Peyer's patch (tissue), 4 donors: Measurements from ENCODE around the gene MRPS5. TPM values are rescaled to one million over a fixed set of nuclear protein-coding genes. Genes with fewer than 3 reads are reported as not detected.

Experiments
- DNase-seq, 3 donors: peaks; one replicate each; pipeline ENCODE4 v3.0.0-alpha.2; 2017 to 2019
- H3K27ac ChIP-seq, 4 donors: fragments of 200-600 bp; sonication (generic); one replicate each; pipeline ENCODE4 v1.5.1; 2016 to 2019
- H3K27me3 ChIP-seq, 2 donors: fragments of 200-600 bp; sonication (generic); one replicate each; pipeline ENCODE4 v1.5.1; 2019
- H3K36me3 ChIP-seq, 3 donors: fragments of 200-600 bp; sonication (generic); one replicate each; pipeline ENCODE4 v1.5.1; 2016 to 2019
- H3K4me1 ChIP-seq, 4 donors: fragments of 200-600 bp; sonication (generic); one replicate each; pipeline ENCODE4 v1.5.1; 2016 to 2019
- H3K4me3 ChIP-seq, 4 donors: fragments of 200-600 bp; sonication (generic); 1 replicate in 3 of 4; 2 replicates in 1 of 4; pipeline ENCODE4 v1.5.1; 2016 to 2019; ENCODE audit warnings: mild to moderate bottlenecking in 1 of 4
- H3K9me3 ChIP-seq, 4 donors: fragments of 200-600 bp; sonication (generic); one replicate each; pipeline ENCODE4 v1.5.1; 2016 to 2019; ENCODE audit warnings: mild to moderate bottlenecking in 1 of 4
- POLR2A ChIP-seq, 2 donors: fragments of 450-650 bp; IDR thresholded peaks; one replicate each; pipeline ENCODE4 v1.5.1; 2017; ENCODE audit warnings: antibody characterized with exemption in 2 of 2, mild to moderate bottlenecking in 2 of 2, moderate library complexity in 2 of 2
- total RNA-seq, 4 donors: library from RNA; depleted of rRNA; stranded (reverse); fragments of >200 nt; gene quantifications; one replicate each; pipeline ENCODE4 v1.1.0, GENCODE V29; 2016
- TF ChIP-seq, protein P1 (sequence below), 6 experiments: fragments of 450-650 bp in 4 of 6; fragments of 200-600 bp in 2 of 6; sonication (generic) in 1 of 6; IDR thresholded peaks; one replicate each; pipeline ENCODE4 v1.5.1; 2017 to 2019; ENCODE audit warnings: antibody characterized with exemption in 6 of 6, mild to moderate bottlenecking in 3 of 6, moderate library complexity in 1 of 6

MRPS5 gene
- total RNA-seq, 4 donors from 2014 or later: 52.0 to 87.3 (median 66.2) TPM

DNA sequence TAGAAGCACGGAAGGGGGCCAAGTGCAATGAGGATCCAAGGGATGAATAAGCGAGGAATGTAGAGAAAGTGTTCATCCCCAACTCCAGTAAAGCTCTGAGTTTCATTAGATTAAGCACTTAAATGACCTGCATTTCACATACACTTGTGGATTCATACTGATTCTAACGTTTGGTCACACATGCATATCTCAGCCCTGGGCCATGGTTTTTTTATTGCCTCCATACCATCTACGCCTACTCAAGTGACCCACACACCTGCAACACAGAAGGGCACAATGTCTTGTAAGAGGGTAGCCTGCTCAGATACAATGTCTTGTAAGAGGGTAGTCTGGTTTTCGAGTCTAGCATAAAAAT is 566 bp upstream of the MRPS5 start:
- Histone ChIP-seq H3K9me3 (no peaks in the 10 kb centered on the region), H3K27ac (peak overlapping the region; percentile 91 to 95 (median 94)), H3K4me1 (peaks cover 0 to 32% (median 0%) of the 10 kb centered on the region in 4 donors), H3K36me3 (no peaks in the 10 kb centered on the region), H3K27me3 (no peaks in the 10 kb centered on the region), H3K4me3 (peak overlapping the region; percentile 91 to 97 (median 95))
- TF ChIP-seq POLR2A (IDR thresholded peaks at IDR 0.05): no peak
- TF ChIP-seq, protein P1, sequence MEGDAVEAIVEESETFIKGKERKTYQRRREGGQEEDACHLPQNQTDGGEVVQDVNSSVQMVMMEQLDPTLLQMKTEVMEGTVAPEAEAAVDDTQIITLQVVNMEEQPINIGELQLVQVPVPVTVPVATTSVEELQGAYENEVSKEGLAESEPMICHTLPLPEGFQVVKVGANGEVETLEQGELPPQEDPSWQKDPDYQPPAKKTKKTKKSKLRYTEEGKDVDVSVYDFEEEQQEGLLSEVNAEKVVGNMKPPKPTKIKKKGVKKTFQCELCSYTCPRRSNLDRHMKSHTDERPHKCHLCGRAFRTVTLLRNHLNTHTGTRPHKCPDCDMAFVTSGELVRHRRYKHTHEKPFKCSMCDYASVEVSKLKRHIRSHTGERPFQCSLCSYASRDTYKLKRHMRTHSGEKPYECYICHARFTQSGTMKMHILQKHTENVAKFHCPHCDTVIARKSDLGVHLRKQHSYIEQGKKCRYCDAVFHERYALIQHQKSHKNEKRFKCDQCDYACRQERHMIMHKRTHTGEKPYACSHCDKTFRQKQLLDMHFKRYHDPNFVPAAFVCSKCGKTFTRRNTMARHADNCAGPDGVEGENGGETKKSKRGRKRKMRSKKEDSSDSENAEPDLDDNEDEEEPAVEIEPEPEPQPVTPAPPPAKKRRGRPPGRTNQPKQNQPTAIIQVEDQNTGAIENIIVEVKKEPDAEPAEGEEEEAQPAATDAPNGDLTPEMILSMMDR (IDR thresholded peaks at IDR 0.05): no peak
- DNase-seq: no peak

DNA sequence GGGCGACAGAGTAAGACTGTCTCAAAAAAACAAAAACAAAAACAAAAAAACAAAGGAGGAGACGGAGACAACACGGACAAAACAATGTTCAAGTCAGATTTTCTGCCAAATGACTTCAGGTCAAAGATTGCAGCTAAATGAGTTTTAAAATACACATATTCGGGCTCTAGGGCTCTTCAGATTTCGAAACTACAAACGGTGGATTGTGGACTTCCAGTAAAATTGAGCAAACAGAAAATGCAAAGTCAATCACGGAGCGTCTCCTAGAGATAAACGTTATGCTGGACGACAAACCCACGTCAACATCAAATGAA is 558 bp downstream of the MRPS5 start:
- Histone ChIP-seq H3K27me3 (no peaks in the 10 kb centered on the region), H3K4me1 (peaks cover 0 to 32% (median 0%) of the 10 kb centered on the region in 4 donors), H3K27ac (peak overlapping the region; percentile 91 to 95 (median 94)), H3K4me3 (peak overlapping the region; percentile 91 to 97 (median 95)), H3K9me3 (no peaks in the 10 kb centered on the region), H3K36me3 (no peaks in the 10 kb centered on the region)
- no peak for DNase-seq
- TF ChIP-seq POLR2A (IDR thresholded peaks at IDR 0.05): no peak
- TF ChIP-seq, protein P1 (IDR thresholded peaks at IDR 0.05): no peak

DNA sequence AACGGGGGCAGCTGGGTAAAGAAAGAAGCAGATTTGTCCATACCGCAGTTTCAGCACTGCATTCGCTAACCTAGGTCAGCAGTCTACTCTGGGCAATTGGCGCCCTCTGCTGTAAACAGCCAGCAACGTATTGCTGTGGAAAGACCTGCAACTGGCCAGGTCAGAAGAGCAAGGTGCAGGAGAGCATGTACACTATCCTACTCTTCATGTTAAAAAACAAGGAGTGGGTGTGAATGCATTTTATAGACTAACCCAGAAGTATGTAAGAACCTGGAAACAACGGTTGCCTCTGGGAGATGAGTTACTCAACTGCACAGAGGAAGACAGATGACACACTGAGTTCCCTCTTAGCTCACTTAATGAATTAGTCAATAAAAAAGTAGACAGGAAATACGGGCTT is 6.2 kb downstream of the MRPS5 start:
- no peak for TF ChIP-seq POLR2A (IDR thresholded peaks at IDR 0.05)
- TF ChIP-seq, protein P1 (IDR thresholded peaks at IDR 0.05): peak in 4 of 6 experiments; percentile 58 to 80 (median 73)
- peak; percentile 60 to 89 (median 75) for DNase-seq
- peaks cover 0 to 34% (median 0%) of the 10 kb centered on the region in 4 donors for H3K4me1 ChIP-seq
- no peaks in the 10 kb centered on the region for H3K9me3 ChIP-seq
- H3K4me3 ChIP-seq: no peak overlapping the region
- peaks cover 0 to 46% (median 0%) of the 10 kb centered on the region in 3 donors for H3K36me3 ChIP-seq
- H3K27me3 ChIP-seq: no peaks in the 10 kb centered on the region
- no peak overlapping the region for H3K27ac ChIP-seq

DNA sequence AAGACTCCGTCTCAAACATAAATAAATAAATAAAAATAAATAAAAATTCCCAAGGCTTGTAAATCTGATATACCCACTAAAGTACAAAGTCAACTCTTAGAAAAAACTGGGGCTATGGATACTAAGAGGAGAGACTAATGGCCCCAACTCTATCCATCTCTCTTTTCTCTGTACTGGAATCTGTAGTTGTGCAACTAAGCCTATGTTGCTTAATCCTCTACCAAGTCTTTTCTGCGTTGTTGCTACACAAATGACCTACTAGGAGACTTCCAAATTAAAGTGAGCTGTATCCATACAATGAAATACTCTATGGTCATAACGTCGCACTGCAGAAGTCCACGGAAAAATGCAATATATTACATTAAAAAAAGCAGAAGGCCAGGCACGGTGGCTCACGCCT is 8.1 kb downstream of the MRPS5 start:
- Histone ChIP-seq H3K27ac (no peak overlapping the region), H3K9me3 (no peaks in the 10 kb centered on the region), H3K4me1 (peaks cover 0 to 15% (median 0%) of the 10 kb centered on the region in 4 donors), H3K36me3 (peaks cover 0 to 65% (median 0%) of the 10 kb centered on the region in 3 donors), H3K4me3 (no peak overlapping the region), H3K27me3 (no peaks in the 10 kb centered on the region)
- DNase-seq: no peak
- TF ChIP-seq, protein P1 (IDR thresholded peaks at IDR 0.05): no peak
- no peak for TF ChIP-seq POLR2A (IDR thresholded peaks at IDR 0.05)

DNA sequence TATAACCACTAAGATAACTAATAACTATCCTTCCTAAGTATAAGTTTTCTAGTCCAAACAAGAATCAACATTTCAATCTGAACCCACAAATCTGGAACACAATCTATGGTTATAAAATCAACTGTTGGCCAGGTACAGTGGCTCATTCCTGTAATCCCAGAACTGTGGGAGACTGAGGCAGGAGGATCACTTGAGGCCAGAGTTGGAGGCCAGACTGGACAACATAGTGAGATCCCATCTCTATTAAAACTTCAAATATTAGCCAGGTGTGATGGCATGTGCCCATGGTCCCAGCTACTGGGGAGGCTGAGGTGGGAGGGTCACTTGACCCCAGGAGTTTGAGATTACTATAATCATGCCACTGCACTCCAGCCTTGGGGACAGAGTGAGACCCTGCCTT is 11.2 kb downstream of the MRPS5 start:
- Histone ChIP-seq H3K27me3 (no peaks in the 10 kb centered on the region), H3K4me1 (peaks cover 0 to 5% (median 0%) of the 10 kb centered on the region in 4 donors), H3K9me3 (no peaks in the 10 kb centered on the region), H3K36me3 (peaks cover 0 to 96% (median 8%) of the 10 kb centered on the region in 3 donors), H3K27ac (no peak overlapping the region), H3K4me3 (no peak overlapping the region)
- DNase-seq: no peak
- no peak for TF ChIP-seq POLR2A (IDR thresholded peaks at IDR 0.05)
- TF ChIP-seq, protein P1 (IDR thresholded peaks at IDR 0.05): no peak

DNA sequence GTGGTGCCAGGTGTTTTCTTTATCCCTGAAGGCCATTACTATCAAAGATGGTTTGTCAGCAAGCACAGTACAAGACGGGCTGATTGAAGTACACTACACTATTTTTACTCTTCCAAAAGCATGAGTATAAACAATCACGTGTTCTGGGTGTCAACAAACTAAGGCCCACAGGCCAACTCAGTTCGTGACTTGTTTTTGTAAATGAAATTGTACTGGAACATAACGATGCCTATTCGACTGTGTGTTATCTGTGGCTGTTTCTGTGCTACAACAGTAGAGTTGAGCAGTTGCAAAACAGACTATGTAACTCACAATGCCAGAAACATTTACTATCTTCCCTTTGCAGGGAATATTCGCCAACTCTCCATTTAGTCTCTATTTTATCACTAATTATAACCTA is 12.3 kb downstream of the MRPS5 start:
- Histone ChIP-seq H3K36me3 (peaks cover 0 to 99% (median 8%) of the 10 kb centered on the region in 3 donors), H3K27ac (no peak overlapping the region), H3K4me3 (no peak overlapping the region), H3K27me3 (no peaks in the 10 kb centered on the region), H3K4me1 (no peaks in the 10 kb centered on the region), H3K9me3 (no peaks in the 10 kb centered on the region)
- TF ChIP-seq POLR2A (IDR thresholded peaks at IDR 0.05): no peak
- TF ChIP-seq, protein P1 (IDR thresholded peaks at IDR 0.05): no peak
- no peak for DNase-seq
